HG02798 (cell line): Measurements from ENCODE around the gene CYB5R3.

ENCODE experiments used
- ATAC-seq: cut with Tn5 transposase; IDR thresholded peaks from one replicate; pipeline ENCODE4 v1.9.1; 2021; ENCODE audit warnings: mild to moderate bottlenecking; ENCODE audit not compliant: unreplicated experiment, poor library complexity

The CYB5R3 gene

GRCh38 chr22:42649246-42650099 lies at the start of gene CYB5R3:
CYB5R3 (minus strand) TSS chr22:42649392; CDS start chr22:42649315, 77 bp downstream.
- peak; percentile 70 for ATAC-seq

GRCh38 chr22:42697542-42698013 lies 48.4 kb upstream of the CYB5R3 start:
- ATAC-seq, result no peak

GRCh38 chr22:42696331-42696967 lies 47.3 kb upstream of the CYB5R3 start:
- ATAC-seq, result no peak

GRCh38 chr22:42695294-42695693 lies 46.1 kb upstream of the CYB5R3 start:
- ATAC-seq, result no peak

- no peak for ATAC-seq
Observed at GRCh38 chr22:42693763-42694683, 44.8 kb upstream of the CYB5R3 start.

GRCh38 chr22:42693055-42693762 lies 44.0 kb upstream of the CYB5R3 start:
- no peak for ATAC-seq

- no peak for ATAC-seq
Observed at GRCh38 chr22:42692239-42693054, 43.3 kb upstream of the CYB5R3 start.

- no peak for ATAC-seq
Observed at GRCh38 chr22:42691440-42691839, 42.2 kb upstream of the CYB5R3 start.

- no peak for ATAC-seq
Observed at GRCh38 chr22:42688241-42689211, 39.3 kb upstream of the CYB5R3 start.

- no peak for ATAC-seq
Observed at GRCh38 chr22:42686756-42687491, 37.7 kb upstream of the CYB5R3 start.

GRCh38 chr22:42685941-42686653 lies 36.9 kb upstream of the CYB5R3 start:
- no peak for ATAC-seq

GRCh38 chr22:42684462-42685195 lies 35.4 kb upstream of the CYB5R3 start:
- ATAC-seq, result no peak

GRCh38 chr22:42683578-42684283 lies 34.5 kb upstream of the CYB5R3 start:
- ATAC-seq, result no peak

- ATAC-seq, result no peak
Observed at GRCh38 chr22:42682113-42682851, 33.1 kb upstream of the CYB5R3 start.

- ATAC-seq, result no peak
Observed at GRCh38 chr22:42680648-42681047, 31.5 kb upstream of the CYB5R3 start.
